Left ventricle myocardium inferior (tissue), 1 donor: ENCODE results near the gene CMKLR1. TPM values are rescaled to one million over a fixed set of nuclear protein-coding genes. Genes with fewer than 3 reads are reported as not detected.
A peak's percentile ranks its signal among the peaks of the same experiment; 100 is the strongest.

Experiments
- DNase-seq: peaks from one replicate; pipeline ENCODE4 v3.0.0-alpha.2; 2020
- H3K27ac ChIP-seq: fragments of 200-600 bp; replicated peaks from 2 replicates; pipeline ENCODE4 v1.8.0; 2021
- H3K27me3 ChIP-seq: fragments of 200-600 bp; 2 replicates; pipeline ENCODE4 v1.8.0; 2021; ENCODE audit warnings: low read depth
- H3K36me3 ChIP-seq: fragments of 200-600 bp; 2 replicates; pipeline ENCODE4 v1.8.0; 2021
- H3K4me1 ChIP-seq: fragments of 200-600 bp; 2 replicates; pipeline ENCODE4 v1.8.0; 2021
- H3K4me3 ChIP-seq: fragments of 200-600 bp; 2 replicates; pipeline ENCODE4 v1.8.0; 2021; ENCODE audit warnings: mild to moderate bottlenecking, moderate library complexity
- H3K9me3 ChIP-seq: fragments of 200-600 bp; replicated peaks from 2 replicates; pipeline ENCODE4 v1.8.0; 2021
- CTCF ChIP-seq: fragments of 200-600 bp; IDR thresholded peaks from 2 replicates; pipeline ENCODE4 v1.8.0; 2021; ENCODE audit warnings: antibody characterized with exemption, mild to moderate bottlenecking, borderline replicate concordance
- intact Hi-C: fragments of 100-400 bp; cut with micrococcal nuclease; formaldehyde crosslinking; loops from one replicate; pipeline ENCODE4 v1.11.0; 2022
- total RNA-seq: library from RNA; stranded (reverse); fragmentation: NEBNext Ultra II Directional; extraction: Animal tissue kit (Norgen Biotek cat#: 25700); gene quantifications from one replicate; pipeline ENCODE4 v1.2.1, GENCODE V29; 2021
- donor health status: DM: no; HTN: yes; CAD: no; lungs with severe emphysema.

The CMKLR1 gene
- total RNA-seq, 1 donor from 2014 or later, result 5.7 TPM

- H3K4me3 ChIP-seq, result peak overlapping the region; percentile 62
- H3K27me3 ChIP-seq, result peaks cover 19% of the 10 kb centered on the region
- no peaks in the 10 kb centered on the region for H3K36me3 ChIP-seq
- peak overlapping the region; percentile 57 for H3K27ac ChIP-seq
- no peak for TF ChIP-seq CTCF
- intact Hi-C loops, result no loop called here
- H3K4me1 ChIP-seq, result peaks cover 40% of the 10 kb centered on the region
- H3K9me3 ChIP-seq, result no peaks in the 10 kb centered on the region
- DNase-seq, result no peak
These were observed 3.6 kb downstream of the CMKLR1 start for GRCh38 chr12:108335349-108336119.

GRCh38 chr12:108333898-108334699 is 5.0 kb downstream of the CMKLR1 start:
- DNase-seq, result no peak

GRCh38 chr12:108332791-108333382 is 6.2 kb downstream of the CMKLR1 start:
- no peak for TF ChIP-seq CTCF
- Histone ChIP-seq H3K27me3 (peaks cover 3% of the 10 kb centered on the region), H3K4me1 (peaks cover 39% of the 10 kb centered on the region), H3K9me3 (peaks cover 5% of the 10 kb centered on the region), H3K36me3 (peaks cover 4% of the 10 kb centered on the region), H3K4me3 (no peak overlapping the region), H3K27ac (peak overlapping the region; percentile 57)
- intact Hi-C loops, result no loop called here
- peak; percentile 51 for DNase-seq

More at GRCh38 chr12:108333898-108334699, 5.0 kb downstream of the CMKLR1 start:
- peaks cover 4% of the 10 kb centered on the region for H3K36me3 ChIP-seq
- intact Hi-C loops, result no loop called here
- H3K27me3 ChIP-seq, result peaks cover 12% of the 10 kb centered on the region
- H3K9me3 ChIP-seq, result peaks cover 5% of the 10 kb centered on the region
- H3K27ac ChIP-seq, result peak overlapping the region; percentile 57
- no peak for TF ChIP-seq CTCF
- H3K4me3 ChIP-seq, result no peak overlapping the region
- peaks cover 32% of the 10 kb centered on the region for H3K4me1 ChIP-seq

GRCh38 chr12:108328420-108328819 is 10.7 kb downstream of the CMKLR1 start:
- H3K27me3 ChIP-seq, result no peaks in the 10 kb centered on the region
- intact Hi-C loops, result no loop called here
- H3K36me3 ChIP-seq, result peaks cover 4% of the 10 kb centered on the region
- no peak for DNase-seq
- peak overlapping the region; percentile 83 for H3K27ac ChIP-seq
- no peak for TF ChIP-seq CTCF
- H3K4me1 ChIP-seq, result peaks cover 37% of the 10 kb centered on the region
- peaks cover 5% of the 10 kb centered on the region for H3K9me3 ChIP-seq
- no peak overlapping the region for H3K4me3 ChIP-seq

GRCh38 chr12:108327621-108328344 is 11.3 kb downstream of the CMKLR1 start:
- peaks cover 30% of the 10 kb centered on the region for H3K4me1 ChIP-seq
- no peak for TF ChIP-seq CTCF
- peak; percentile 46 for DNase-seq
- intact Hi-C loops, result no loop called here
- no peaks in the 10 kb centered on the region for H3K27me3 ChIP-seq
- no peak overlapping the region for H3K4me3 ChIP-seq
- peaks cover 5% of the 10 kb centered on the region for H3K9me3 ChIP-seq
- H3K27ac ChIP-seq, result peak overlapping the region; percentile 83
- H3K36me3 ChIP-seq, result peaks cover 4% of the 10 kb centered on the region
